ENCODE data around the gene CXXC5. TPM values are rescaled to one million over a fixed set of nuclear protein-coding genes. Genes with fewer than 3 reads are reported as not detected.
A peak's percentile ranks its signal among the peaks of the same experiment; 100 is the strongest.

CXXC5 gene
- total RNA-seq, 1 donor from 2014 or later: 1.3 TPM

- Mint-ChIP-seq H3K4me3 (ENCODE audit: low read depth) (peak overlapping the region; percentile 73), H3K4me1 (ENCODE audit: low read depth) (peaks cover 28% of the 10 kb centered on the region), H3K27ac (no peak overlapping the region), H3K9me3 (no peaks in the 10 kb centered on the region), H3K36me3 (ENCODE audit: low read depth) (peaks cover 2% of the 10 kb centered on the region), H3K27me3 (ENCODE audit: low read depth) (peaks cover 61% of the 10 kb centered on the region)
- intact Hi-C loops (cut with micrococcal nuclease): no loop called here
- no peak for DNase-seq (ENCODE audit: low spot score)
Measured at GRCh38 chr5:139649082-139649991, 1.2 kb downstream of the CXXC5 start.

DNA sequence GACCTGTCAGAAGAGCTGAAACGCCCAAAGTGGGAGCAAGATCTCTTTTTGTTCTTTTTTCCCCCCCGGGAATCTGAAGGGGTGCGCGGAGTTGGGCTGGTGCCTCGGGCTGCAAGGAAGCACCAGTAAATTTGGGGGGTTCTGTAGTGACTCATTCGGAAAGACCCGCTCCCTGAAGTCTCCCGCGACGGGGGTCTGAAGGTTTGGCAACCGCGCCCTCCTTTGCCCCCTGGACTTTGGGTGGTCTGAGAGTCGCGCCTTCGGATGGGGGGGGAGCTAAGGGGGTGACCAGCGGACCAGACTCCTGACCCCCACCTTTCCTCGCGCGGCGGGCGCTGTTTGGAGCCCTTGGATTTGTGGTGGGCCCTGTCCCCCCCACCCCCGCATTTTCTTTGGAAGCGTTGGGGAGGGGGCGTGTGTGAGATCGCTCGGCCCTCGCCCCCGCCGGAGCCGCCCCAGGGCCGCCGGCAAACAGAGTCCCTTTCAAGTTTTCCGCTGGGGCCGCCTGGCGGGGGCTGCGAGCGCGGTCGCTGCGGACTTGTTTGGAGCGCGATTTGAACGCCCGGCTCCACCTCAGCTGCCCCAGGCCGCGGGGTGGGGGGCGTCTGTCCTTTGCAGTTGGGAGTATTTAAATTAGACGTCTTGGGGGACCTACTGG is 2.0 kb downstream of the CXXC5 start:
- DNase-seq (ENCODE audit: low spot score): no peak
- peaks cover 28% of the 10 kb centered on the region for H3K4me1 Mint-ChIP-seq (ENCODE audit: low read depth)
- peaks cover 58% of the 10 kb centered on the region for H3K27me3 Mint-ChIP-seq (ENCODE audit: low read depth)
- peak overlapping the region; percentile 73 for H3K4me3 Mint-ChIP-seq (ENCODE audit: low read depth)
- intact Hi-C loops (cut with micrococcal nuclease): loop anchor here (5.0 kb wide), 1 partner anchor 62 kb away; no protein-coding TSS in a partner anchor
- peaks cover 2% of the 10 kb centered on the region for H3K36me3 Mint-ChIP-seq (ENCODE audit: low read depth)
- H3K27ac Mint-ChIP-seq: no peak overlapping the region
- no peaks in the 10 kb centered on the region for H3K9me3 Mint-ChIP-seq

GRCh38 chr5:139650689-139651042 is 2.5 kb downstream of the CXXC5 start:
- no peak for DNase-seq (ENCODE audit: low spot score)
- no peaks in the 10 kb centered on the region for H3K9me3 Mint-ChIP-seq
- H3K27ac Mint-ChIP-seq: no peak overlapping the region
- H3K27me3 Mint-ChIP-seq (ENCODE audit: low read depth): peaks cover 54% of the 10 kb centered on the region
- peaks cover 2% of the 10 kb centered on the region for H3K36me3 Mint-ChIP-seq (ENCODE audit: low read depth)
- H3K4me3 Mint-ChIP-seq (ENCODE audit: low read depth): no peak overlapping the region
- intact Hi-C loops (cut with micrococcal nuclease): loop anchor here (5.0 kb wide), 1 partner anchor 62 kb away; no protein-coding TSS in a partner anchor
- H3K4me1 Mint-ChIP-seq (ENCODE audit: low read depth): peaks cover 28% of the 10 kb centered on the region

DNA sequence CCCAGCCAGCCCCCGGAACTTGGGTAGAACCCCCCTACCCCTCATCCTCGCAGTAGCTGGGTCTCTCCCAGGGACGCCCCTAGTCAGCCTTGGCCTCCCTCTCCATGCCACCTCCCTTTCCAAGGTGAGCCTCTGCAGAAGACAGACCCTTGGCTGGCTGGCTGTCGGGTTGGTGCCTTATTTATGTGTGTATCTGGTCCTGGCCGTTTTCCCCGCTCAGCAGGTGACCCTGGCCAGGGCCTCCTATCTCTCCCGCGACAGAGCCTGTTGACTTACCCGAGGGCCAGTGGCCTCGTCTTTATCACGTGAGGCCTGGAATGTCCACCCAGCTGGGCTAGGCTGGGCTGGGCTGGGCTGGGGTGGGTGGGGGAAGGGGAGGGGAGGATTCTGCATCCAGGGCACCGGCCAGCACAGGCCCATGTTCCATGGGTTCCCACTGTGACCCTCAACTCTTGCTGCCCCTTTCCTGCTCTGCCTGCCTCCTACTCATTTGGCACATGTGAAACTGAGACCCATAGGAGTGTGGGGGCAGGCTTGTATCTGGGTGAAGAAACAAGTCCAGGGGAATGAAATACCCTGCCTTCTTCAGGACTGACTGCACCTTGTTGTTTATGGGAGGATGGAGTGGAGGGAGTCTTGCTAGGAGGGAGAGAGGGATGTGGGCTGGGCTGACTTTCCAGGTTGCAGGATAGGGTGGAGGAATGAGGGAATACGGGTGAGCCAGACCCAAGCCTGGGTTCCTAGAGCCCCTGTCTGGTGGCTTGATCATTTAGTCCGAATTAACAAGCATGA is 3.1 kb downstream of the CXXC5 start:
- H3K36me3 Mint-ChIP-seq (ENCODE audit: low read depth): peaks cover 2% of the 10 kb centered on the region
- DNase-seq (ENCODE audit: low spot score): no peak
- peaks cover 48% of the 10 kb centered on the region for H3K27me3 Mint-ChIP-seq (ENCODE audit: low read depth)
- H3K4me3 Mint-ChIP-seq (ENCODE audit: low read depth): no peak overlapping the region
- intact Hi-C loops (cut with micrococcal nuclease): loop anchor here (5.0 kb wide), 1 partner anchor 61 kb away; no protein-coding TSS in a partner anchor
- H3K9me3 Mint-ChIP-seq: no peaks in the 10 kb centered on the region
- peaks cover 28% of the 10 kb centered on the region for H3K4me1 Mint-ChIP-seq (ENCODE audit: low read depth)
- H3K27ac Mint-ChIP-seq: no peak overlapping the region

DNA sequence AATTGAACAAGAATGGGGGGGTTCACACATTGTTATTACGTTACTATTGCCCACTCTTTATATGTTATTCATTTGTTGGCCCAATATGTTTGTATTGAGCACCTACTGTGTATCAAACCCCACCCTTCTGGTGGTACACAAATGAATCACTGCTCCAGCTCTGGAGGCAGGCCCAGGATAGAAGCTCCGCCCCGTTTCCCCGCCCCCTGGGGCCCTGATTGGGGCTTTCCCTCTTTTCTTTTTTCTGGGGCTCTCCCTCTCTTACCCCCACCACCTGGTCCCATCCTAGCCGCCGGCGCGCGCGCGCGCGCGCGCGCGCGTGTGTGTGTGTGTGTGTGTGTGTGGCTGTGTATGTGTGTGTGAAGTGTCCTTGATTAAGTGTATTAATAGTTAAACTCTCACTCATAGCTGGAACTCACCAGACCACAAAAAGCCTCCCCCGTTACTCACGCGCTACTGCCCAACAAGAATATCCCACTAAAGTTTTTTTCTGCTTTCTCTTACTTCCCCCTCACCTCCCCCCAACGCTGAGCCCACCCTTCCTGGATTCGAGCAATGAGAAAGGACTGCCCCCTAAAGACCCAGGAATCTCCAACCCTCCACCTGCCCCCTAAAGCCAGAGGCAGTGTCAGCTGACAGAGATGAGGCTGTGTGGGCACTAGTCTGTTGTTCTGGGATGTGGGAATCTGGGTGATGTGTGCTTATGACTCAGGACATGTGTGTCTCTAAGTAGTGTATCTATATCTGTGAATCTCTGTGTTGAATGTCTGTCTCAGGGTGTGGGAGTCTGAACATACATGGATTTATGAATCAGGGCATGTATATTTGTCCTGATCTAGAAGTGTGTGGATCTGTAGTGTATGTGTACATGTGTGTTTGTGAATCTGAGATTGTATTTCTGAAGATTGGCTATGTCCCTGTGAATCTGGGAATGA is 4.0 kb downstream of the CXXC5 start:
- Mint-ChIP-seq H3K4me3 (ENCODE audit: low read depth) (no peak overlapping the region), H3K9me3 (no peaks in the 10 kb centered on the region), H3K36me3 (ENCODE audit: low read depth) (no peaks in the 10 kb centered on the region), H3K27ac (no peak overlapping the region), H3K4me1 (ENCODE audit: low read depth) (peaks cover 25% of the 10 kb centered on the region), H3K27me3 (ENCODE audit: low read depth) (peaks cover 40% of the 10 kb centered on the region)
- intact Hi-C loops (cut with micrococcal nuclease): loop anchor here (2.0 to 5.0 kb wide), 2 partner anchors 17 to 60 kb away; no protein-coding TSS in a partner anchor
- peak; percentile 44 for DNase-seq (ENCODE audit: low spot score)

GRCh38 chr5:139652788-139653241 is 4.7 kb downstream of the CXXC5 start:
- H3K27ac Mint-ChIP-seq: no peak overlapping the region
- intact Hi-C loops (cut with micrococcal nuclease): loop anchor here (2.0 to 5.0 kb wide), 2 partner anchors 16 to 59 kb away; no protein-coding TSS in a partner anchor
- H3K27me3 Mint-ChIP-seq (ENCODE audit: low read depth): peaks cover 33% of the 10 kb centered on the region
- no peaks in the 10 kb centered on the region for H3K36me3 Mint-ChIP-seq (ENCODE audit: low read depth)
- H3K4me1 Mint-ChIP-seq (ENCODE audit: low read depth): peaks cover 25% of the 10 kb centered on the region
- no peak for DNase-seq (ENCODE audit: low spot score)
- H3K4me3 Mint-ChIP-seq (ENCODE audit: low read depth): no peak overlapping the region
- no peaks in the 10 kb centered on the region for H3K9me3 Mint-ChIP-seq

GRCh38 chr5:139653616-139654015 is 5.5 kb downstream of the CXXC5 start:
- DNase-seq (ENCODE audit: low spot score): no peak
- Mint-ChIP-seq H3K36me3 (ENCODE audit: low read depth) (no peaks in the 10 kb centered on the region), H3K27me3 (ENCODE audit: low read depth) (peaks cover 33% of the 10 kb centered on the region), H3K4me1 (ENCODE audit: low read depth) (peaks cover 25% of the 10 kb centered on the region), H3K27ac (no peak overlapping the region), H3K4me3 (ENCODE audit: low read depth) (no peak overlapping the region), H3K9me3 (no peaks in the 10 kb centered on the region)
- intact Hi-C loops (cut with micrococcal nuclease): loop anchor here (2.0 to 5.0 kb wide), 2 partner anchors 15 to 59 kb away; no protein-coding TSS in a partner anchor

DNA sequence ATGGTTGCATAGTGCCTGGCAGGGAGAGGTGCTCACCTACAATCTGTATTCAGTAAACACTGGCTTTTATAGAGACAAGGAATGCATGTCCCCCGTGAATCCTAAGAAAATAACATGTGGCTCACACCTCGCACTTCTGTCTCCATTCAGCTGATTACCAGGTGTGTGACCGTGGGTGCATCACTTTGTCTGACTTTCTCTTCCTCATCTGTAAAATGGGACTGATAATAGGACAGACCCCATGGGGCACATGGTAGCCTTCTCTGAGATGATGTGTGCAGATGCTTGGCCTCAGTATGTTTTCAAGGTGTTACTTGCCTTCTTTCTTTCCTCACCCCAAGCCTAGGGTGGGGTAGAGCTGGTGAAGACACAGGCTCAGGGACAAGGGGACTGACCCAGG is 6.3 kb downstream of the CXXC5 start:
- no peak for DNase-seq (ENCODE audit: low spot score)
- peaks cover 25% of the 10 kb centered on the region for H3K4me1 Mint-ChIP-seq (ENCODE audit: low read depth)

DNA sequence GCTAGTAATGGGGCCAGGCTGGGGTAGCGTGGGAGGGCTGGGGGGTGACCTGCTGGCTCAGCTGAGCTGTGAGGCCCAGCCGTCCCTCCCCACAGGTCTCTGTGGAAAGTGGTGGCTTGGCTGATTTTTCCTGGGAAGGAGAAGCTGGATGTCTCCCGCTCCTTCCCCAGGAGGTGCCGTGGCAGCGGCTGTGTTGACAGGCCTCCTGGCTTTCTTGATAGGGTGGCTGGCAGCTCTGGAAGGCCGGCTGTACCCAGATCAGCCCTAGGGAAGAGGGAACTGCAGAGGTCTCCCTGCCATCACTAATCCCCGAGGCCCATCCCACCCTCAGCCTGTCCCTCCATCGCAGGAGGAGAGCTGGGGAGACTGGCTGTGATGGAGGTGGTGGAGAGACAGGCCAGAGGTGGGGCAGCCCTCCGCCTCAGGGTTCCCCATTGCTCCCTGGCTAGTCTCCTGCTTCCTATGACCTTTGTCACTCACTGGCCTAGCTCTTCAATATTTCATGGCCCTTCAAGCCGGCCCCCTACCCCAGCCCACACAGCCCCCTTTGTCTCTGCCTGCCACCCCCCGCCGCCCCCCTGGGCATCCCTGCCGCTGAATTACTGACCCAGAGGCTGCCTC is 6.8 kb downstream of the CXXC5 start:
- H3K4me1 Mint-ChIP-seq (ENCODE audit: low read depth): peaks cover 20% of the 10 kb centered on the region

More for the DNA sequence above, 6.3 kb downstream of the CXXC5 start:
- Mint-ChIP-seq H3K27ac (no peak overlapping the region), H3K4me3 (ENCODE audit: low read depth) (no peak overlapping the region), H3K9me3 (no peaks in the 10 kb centered on the region), H3K36me3 (ENCODE audit: low read depth) (no peaks in the 10 kb centered on the region), H3K27me3 (ENCODE audit: low read depth) (peaks cover 33% of the 10 kb centered on the region)
- intact Hi-C loops (cut with micrococcal nuclease): loop anchor here (5.0 kb wide), 1 partner anchor 58 kb away; no protein-coding TSS in a partner anchor

DNA sequence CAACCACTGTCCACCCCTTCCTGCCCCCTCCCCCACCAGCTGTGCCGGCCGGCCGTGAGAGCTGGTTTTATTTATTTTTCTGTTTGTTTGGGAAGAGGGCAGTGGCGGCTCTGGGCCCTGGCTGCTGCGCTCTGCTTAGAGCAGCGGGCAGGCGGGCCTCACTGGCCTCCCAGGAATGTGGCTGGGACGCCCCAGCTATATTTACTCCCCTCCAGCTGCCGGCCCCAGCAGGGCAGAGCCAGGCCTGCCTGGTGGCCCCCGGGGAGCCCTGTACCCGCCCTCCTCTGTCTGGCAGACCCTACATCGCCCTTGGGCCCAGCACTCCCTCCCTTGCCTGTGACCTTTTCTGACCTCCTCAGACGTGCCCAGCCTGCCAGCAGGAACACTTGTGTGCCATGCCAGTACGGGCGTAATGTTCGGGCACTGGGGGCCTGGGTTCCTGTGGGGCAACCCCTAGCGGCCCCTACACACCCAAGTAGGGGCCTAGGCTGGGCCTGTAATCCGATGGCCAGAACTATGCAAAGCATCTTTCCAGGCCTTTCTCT is 7.7 kb downstream of the CXXC5 start:
- intact Hi-C loops (cut with micrococcal nuclease): no loop called here
- Mint-ChIP-seq H3K4me3 (ENCODE audit: low read depth) (no peak overlapping the region), H3K27ac (no peak overlapping the region), H3K36me3 (ENCODE audit: low read depth) (no peaks in the 10 kb centered on the region), H3K4me1 (ENCODE audit: low read depth) (peaks cover 18% of the 10 kb centered on the region), H3K9me3 (no peaks in the 10 kb centered on the region), H3K27me3 (ENCODE audit: low read depth) (peaks cover 21% of the 10 kb centered on the region)
- DNase-seq (ENCODE audit: low spot score): no peak

More for the DNA sequence above, 6.8 kb downstream of the CXXC5 start:
- Mint-ChIP-seq H3K4me3 (ENCODE audit: low read depth) (no peak overlapping the region), H3K27ac (no peak overlapping the region), H3K9me3 (no peaks in the 10 kb centered on the region), H3K36me3 (ENCODE audit: low read depth) (no peaks in the 10 kb centered on the region), H3K27me3 (ENCODE audit: low read depth) (peaks cover 27% of the 10 kb centered on the region)
- intact Hi-C loops (cut with micrococcal nuclease): loop anchor here (5.0 kb wide), 1 partner anchor 57 kb away; no protein-coding TSS in a partner anchor
- no peak for DNase-seq (ENCODE audit: low spot score)
